IPS-15b (cell line): ENCODE results near the gene BPIFB6.

Experiments
- H3K27me3 ChIP-seq: one replicate; pipeline ENCODE4 v1.6.1; 2013; ENCODE audit warnings: low read length; ENCODE audit not compliant: control insufficient read depth, insufficient read depth
- H3K36me3 ChIP-seq: one replicate; pipeline ENCODE4 v1.6.1; 2013; ENCODE audit warnings: low read length; ENCODE audit not compliant: control insufficient read depth, insufficient read depth
- H3K4me1 ChIP-seq: one replicate; pipeline ENCODE4 v1.6.1; 2013; ENCODE audit warnings: mild to moderate bottlenecking, low read length; ENCODE audit not compliant: control insufficient read depth, insufficient read depth
- H3K4me3 ChIP-seq: one replicate; pipeline ENCODE4 v1.5.1; 2013; ENCODE audit warnings: low read depth, low read length
- H3K9ac ChIP-seq: one replicate; pipeline ENCODE4 v1.6.1; 2013; ENCODE audit warnings: low read depth, mild to moderate bottlenecking, low read length
- H3K9me3 ChIP-seq: one replicate; pipeline ENCODE4 v1.6.1; 2013; ENCODE audit warnings: mild to moderate bottlenecking, low read length; ENCODE audit not compliant: control insufficient read depth, insufficient read depth

The BPIFB6 gene

GRCh38 chr20:33031531-33031930, at the start of gene BPIFB6:
Gene BPIFB6, plus strand, starts transcription at chr20:33031648. Its CDS starts 0 bp downstream, at chr20:33031648.
- Histone ChIP-seq H3K9me3 (no peaks in the 10 kb centered on the region), H3K4me1 (no peaks in the 10 kb centered on the region), H3K9ac (no peak within 1 kb of the TSS), H3K36me3 (no peaks in the 10 kb centered on the region), H3K4me3 (no peak within 1 kb of the TSS), H3K27me3 (no peaks in the 10 kb centered on the region)

- Histone ChIP-seq H3K9ac (no peak overlapping the region), H3K9me3 (no peaks in the 10 kb centered on the region), H3K4me1 (no peaks in the 10 kb centered on the region), H3K27me3 (no peaks in the 10 kb centered on the region), H3K36me3 (no peaks in the 10 kb centered on the region), H3K4me3 (no peak overlapping the region)
Measured at GRCh38 chr20:32982617-32983458, 48.6 kb upstream of the BPIFB6 start.

- H3K36me3 ChIP-seq, result no peaks in the 10 kb centered on the region
- no peak overlapping the region for H3K9ac ChIP-seq
- no peaks in the 10 kb centered on the region for H3K27me3 ChIP-seq
- no peaks in the 10 kb centered on the region for H3K9me3 ChIP-seq
- H3K4me1 ChIP-seq, result no peaks in the 10 kb centered on the region
- H3K4me3 ChIP-seq, result no peak overlapping the region
Measured at GRCh38 chr20:32983459-32984112, 47.9 kb upstream of the BPIFB6 start.

GRCh38 chr20:32984196-32984595, 47.3 kb upstream of the BPIFB6 start:
- H3K27me3 ChIP-seq, result no peaks in the 10 kb centered on the region
- no peak overlapping the region for H3K9ac ChIP-seq
- H3K4me1 ChIP-seq, result no peaks in the 10 kb centered on the region
- H3K4me3 ChIP-seq, result no peak overlapping the region
- H3K36me3 ChIP-seq, result no peaks in the 10 kb centered on the region
- H3K9me3 ChIP-seq, result no peaks in the 10 kb centered on the region

GRCh38 chr20:32984631-32985354, 46.7 kb upstream of the BPIFB6 start:
- no peaks in the 10 kb centered on the region for H3K36me3 ChIP-seq
- no peaks in the 10 kb centered on the region for H3K27me3 ChIP-seq
- H3K9ac ChIP-seq, result no peak overlapping the region
- no peaks in the 10 kb centered on the region for H3K4me1 ChIP-seq
- no peak overlapping the region for H3K4me3 ChIP-seq
- no peaks in the 10 kb centered on the region for H3K9me3 ChIP-seq

GRCh38 chr20:32985596-32985995, 45.9 kb upstream of the BPIFB6 start:
- no peak overlapping the region for H3K4me3 ChIP-seq
- no peaks in the 10 kb centered on the region for H3K9me3 ChIP-seq
- no peaks in the 10 kb centered on the region for H3K4me1 ChIP-seq
- no peaks in the 10 kb centered on the region for H3K36me3 ChIP-seq
- no peak overlapping the region for H3K9ac ChIP-seq
- H3K27me3 ChIP-seq, result no peaks in the 10 kb centered on the region

GRCh38 chr20:32986331-32986966, 45.0 kb upstream of the BPIFB6 start:
- Histone ChIP-seq H3K36me3 (no peaks in the 10 kb centered on the region), H3K4me1 (no peaks in the 10 kb centered on the region), H3K27me3 (no peaks in the 10 kb centered on the region), H3K4me3 (no peak overlapping the region), H3K9ac (no peak overlapping the region), H3K9me3 (no peaks in the 10 kb centered on the region)

- H3K9ac ChIP-seq, result no peak overlapping the region
Measured at GRCh38 chr20:32987044-32987825, 44.2 kb upstream of the BPIFB6 start.

GRCh38 chr20:32988008-32988407, 43.4 kb upstream of the BPIFB6 start:
- Histone ChIP-seq H3K4me3 (no peak overlapping the region), H3K9ac (no peak overlapping the region), H3K4me1 (no peaks in the 10 kb centered on the region), H3K9me3 (no peaks in the 10 kb centered on the region), H3K36me3 (no peaks in the 10 kb centered on the region), H3K27me3 (no peaks in the 10 kb centered on the region)

More at GRCh38 chr20:32987044-32987825, 44.2 kb upstream of the BPIFB6 start:
- Histone ChIP-seq H3K9me3 (no peaks in the 10 kb centered on the region), H3K27me3 (no peaks in the 10 kb centered on the region), H3K4me3 (no peak overlapping the region), H3K36me3 (no peaks in the 10 kb centered on the region), H3K4me1 (no peaks in the 10 kb centered on the region)

GRCh38 chr20:32989507-32990283, 41.8 kb upstream of the BPIFB6 start:
- Histone ChIP-seq H3K36me3 (no peaks in the 10 kb centered on the region), H3K27me3 (no peaks in the 10 kb centered on the region), H3K4me1 (no peaks in the 10 kb centered on the region), H3K9me3 (no peaks in the 10 kb centered on the region), H3K4me3 (no peak overlapping the region), H3K9ac (no peak overlapping the region)
